Inflammatory macrophage treated with lipopolysaccharide for 1 hour (primary cell): Measurements from ENCODE around the gene PIP4K2A.
"Not testable (repeated sequence)": the region's sequence is repeated elsewhere in the genome, so short reads cannot be mapped to it uniquely, and the experiment has no call there.

Source experiments
- DNase-seq, 2 donors: peaks; one replicate each; pipeline ENCODE4 v3.0.0-alpha.2; 2020 to 2022

Gene PIP4K2A

DNA sequence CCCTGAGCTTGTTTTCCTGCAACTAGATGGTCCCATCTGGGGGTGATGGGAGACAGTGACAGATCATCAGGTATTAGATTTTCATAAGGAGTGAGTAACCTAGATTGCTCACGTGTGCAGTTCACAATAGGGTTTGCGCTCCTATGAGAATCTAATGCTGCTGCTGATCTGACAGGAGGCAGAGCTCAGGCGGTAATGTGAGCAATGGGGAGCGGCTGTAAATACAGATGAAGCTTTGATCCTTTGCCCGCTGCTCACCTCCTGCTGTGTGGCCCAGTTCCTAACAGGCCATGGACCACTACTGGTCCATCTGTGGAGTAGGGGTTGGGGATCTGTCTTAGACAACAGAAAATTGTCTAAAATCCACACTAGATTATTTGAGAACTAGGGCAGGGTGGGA lies 22.3 kb downstream of the PIP4K2A start:
- DNase-seq, result not testable (repeated sequence)

DNA sequence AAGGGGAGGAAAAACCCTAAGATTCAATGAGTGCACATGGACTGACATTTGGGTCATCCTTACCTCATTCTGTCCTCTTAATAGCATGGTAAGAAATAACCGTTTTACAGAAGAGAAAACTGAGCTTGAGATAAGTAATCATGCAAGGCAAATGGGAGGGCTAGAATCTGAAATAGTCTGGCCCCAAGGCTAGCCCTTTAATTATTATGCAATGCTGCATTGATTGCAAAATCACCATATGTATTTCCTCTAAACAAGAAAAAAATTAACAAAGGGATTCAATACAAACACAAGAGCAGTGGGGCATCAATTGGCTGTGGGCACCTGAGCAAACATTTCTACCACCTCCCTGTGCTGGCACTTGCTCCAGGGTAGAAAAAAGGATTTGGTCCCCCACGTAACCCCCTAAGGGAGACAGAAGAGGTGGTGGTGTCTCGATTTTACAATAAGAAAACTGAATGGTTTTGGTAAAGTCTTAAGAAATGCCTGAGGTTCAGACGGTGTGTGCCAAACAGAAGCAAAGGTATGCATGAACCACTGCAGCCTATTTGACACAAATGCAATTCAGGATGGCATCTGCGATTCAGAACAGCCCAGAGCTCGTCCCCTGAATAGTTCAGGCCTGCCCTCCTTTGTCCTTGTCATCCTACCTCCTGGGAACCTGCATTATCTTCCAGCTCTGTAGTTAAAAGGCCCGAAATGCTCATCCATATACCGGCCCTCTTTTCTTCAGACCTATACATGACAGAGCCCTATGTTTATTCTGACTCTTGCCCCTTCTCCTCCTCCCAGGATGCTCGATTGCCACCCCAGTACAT lies 23.6 kb downstream of the PIP4K2A start:
- peak; percentile 57 to 89 for DNase-seq

GRCh38 chr10:22690158-22690557 lies 24.2 kb downstream of the PIP4K2A start:
- no peak for DNase-seq

GRCh38 chr10:22686347-22686746 lies 28.0 kb downstream of the PIP4K2A start:
- DNase-seq, result no peak

GRCh38 chr10:22685926-22686325 lies 28.5 kb downstream of the PIP4K2A start:
- DNase-seq, result no peak

DNA sequence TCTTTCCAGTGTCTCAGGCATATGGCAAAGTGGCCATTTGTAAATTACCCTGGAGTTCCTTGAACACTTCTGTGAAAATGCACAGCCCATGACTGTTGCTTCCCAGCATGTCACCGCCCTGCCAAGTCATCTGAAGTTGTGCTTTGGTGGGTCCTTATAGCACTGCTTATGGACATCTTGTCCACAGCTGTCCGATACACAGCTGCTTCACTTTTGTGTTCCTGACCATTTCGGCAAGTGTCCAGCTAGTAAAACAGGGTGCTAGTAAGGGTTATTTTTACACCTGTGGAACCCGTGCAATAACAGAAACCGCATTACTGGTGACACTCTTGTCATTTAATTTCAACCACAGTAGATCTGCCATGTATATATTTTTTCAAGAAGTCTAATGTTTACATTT lies 29.7 kb downstream of the PIP4K2A start:
- DNase-seq, result no peak

DNA sequence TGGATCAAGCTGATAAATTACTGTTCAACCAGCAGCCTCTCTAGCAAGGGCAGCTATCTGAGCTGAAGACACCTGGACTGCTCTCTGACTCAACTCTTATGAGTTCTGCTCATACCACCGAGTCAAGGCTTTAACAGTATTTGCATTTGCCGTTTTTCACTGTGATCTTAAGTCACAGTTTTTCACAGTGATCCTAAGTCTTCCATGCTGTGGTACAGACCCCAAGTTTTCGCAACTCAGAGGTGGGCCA lies 31.3 kb downstream of the PIP4K2A start:
- DNase-seq, result no peak

GRCh38 chr10:22682237-22683139 lies 31.9 kb downstream of the PIP4K2A start:
- no peak for DNase-seq

- no peak for DNase-seq
These were observed 32.6 kb downstream of the PIP4K2A start for GRCh38 chr10:22681783-22682183.

- DNase-seq, result no peak
These were observed 33.1 kb downstream of the PIP4K2A start for GRCh38 chr10:22681301-22681700.

DNA sequence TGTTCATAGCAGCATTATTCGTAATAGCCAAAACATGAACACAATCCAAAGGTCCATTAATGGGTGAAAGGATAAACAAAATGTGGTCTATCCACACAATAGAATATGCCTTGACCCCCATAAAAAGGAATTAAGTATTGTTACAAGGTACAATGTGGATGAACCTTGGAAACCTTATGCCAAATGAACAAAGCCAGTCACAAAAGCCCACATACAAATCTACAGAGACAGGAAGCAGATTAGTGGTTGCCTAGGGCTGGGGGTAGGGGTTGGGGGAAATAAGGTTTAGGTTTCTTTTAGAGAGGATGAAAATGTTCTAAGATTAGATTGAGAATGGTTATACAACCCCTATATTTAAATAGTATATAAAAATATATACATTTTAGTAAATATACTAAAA lies 34.8 kb downstream of the PIP4K2A start:
- DNase-seq, result no peak

GRCh38 chr10:22677333-22677732 lies 37.0 kb downstream of the PIP4K2A start:
- no peak for DNase-seq

DNA sequence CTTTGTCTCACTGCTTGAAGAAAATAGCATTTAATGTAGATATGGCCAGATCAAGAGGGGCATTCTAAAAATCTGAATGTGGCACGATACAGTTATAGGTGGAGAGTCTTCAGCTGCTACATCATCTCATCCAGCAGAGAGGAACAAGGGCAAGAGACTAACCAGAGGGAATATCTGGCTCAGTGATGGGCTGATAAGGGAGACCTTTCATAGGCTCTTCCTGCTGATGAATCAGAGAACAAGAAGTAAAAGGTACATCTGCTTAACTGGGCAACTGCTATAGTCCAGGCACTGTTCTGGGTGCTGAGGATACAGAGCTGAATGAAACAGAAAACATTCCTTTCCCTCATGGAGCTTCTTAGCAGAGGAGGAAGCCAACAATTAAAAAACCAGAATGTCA lies 37.9 kb downstream of the PIP4K2A start:
- DNase-seq, result no peak

DNA sequence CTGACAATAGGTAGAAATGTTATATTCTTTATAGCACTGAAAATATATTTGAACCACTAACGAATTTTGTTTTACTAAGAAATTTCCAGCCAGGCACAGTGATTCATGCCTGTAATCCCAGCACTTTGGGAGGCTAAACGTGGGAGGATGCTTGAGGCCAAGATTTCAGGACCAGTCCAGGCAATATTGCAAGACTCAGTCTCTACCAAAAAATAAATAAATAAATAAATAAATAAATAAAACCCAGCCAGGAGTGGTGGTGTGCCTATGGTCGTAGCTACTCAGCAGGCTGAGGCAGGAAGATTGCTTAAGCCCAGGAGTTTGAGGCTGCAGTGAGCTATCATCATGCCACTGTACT lies 39.8 kb downstream of the PIP4K2A start:
- no peak for DNase-seq

GRCh38 chr10:22673785-22674572 lies 40.4 kb downstream of the PIP4K2A start:
- no peak for DNase-seq

- DNase-seq, result no peak
These were observed 41.3 kb downstream of the PIP4K2A start for GRCh38 chr10:22673091-22673392.

DNA sequence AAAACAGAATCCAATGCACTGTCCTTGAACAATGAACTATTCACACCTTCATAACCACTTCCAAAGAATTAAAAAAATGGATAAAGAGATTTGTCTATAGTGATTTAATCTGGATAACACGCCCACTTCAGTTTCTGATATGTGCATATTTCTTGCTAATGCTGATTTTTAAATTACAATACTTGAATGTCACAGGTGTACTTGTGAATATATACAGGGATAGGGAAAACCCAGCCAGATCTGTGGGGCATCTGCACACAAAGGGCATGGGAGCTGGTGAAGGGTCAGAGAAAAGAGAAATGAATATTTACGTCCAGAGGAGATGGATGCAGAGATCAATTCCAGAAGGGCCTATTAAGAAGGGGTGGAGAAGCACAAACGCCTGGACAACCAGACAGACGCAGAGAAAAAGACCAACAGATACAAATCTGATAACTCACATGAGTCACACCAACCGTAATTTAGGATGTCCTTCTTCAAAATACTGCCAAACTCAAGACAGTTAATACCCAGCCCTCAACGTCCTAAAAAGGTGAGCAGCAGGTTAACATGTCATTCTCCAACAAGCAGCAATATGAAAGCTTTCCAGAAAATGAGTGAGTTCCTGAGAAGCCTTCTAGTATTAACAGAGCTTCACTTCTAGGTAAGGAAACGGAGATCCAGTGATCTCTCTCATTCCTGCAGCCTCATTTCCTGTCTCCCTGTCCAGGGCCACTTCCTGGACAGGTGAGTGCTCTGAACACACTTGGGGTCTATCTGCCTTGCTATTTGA lies 41.9 kb downstream of the PIP4K2A start:
- DNase-seq, result no peak

GRCh38 chr10:22670788-22671187 lies 43.6 kb downstream of the PIP4K2A start:
- DNase-seq, result no peak

DNA sequence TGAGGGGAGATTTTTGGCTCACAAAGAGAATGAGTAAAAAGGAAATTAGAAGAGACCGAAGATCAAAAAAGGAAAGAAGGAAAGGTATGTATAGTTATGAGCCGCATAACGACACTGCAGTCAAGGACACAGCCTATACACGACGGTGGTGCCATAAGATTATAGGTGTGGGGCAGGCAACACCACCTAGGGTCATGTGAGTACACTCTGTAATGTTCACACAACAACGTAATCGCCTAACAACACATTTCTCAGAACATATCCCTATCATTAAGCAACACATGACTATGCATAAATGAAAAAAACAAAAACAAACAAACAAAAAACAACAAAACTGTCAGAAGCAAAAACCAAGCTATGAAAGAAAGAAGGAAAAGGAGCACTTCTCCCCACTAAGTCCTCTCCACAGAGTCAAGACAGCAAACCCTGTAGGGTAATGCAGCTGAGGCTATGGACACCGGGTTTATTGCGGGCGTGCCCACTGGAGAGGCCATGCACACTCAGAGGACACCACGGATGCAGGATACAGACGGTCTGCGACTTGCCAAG lies 45.1 kb downstream of the PIP4K2A start:
- no peak for DNase-seq

GRCh38 chr10:22667093-22667480 lies 47.3 kb downstream of the PIP4K2A start:
- no peak for DNase-seq

DNA sequence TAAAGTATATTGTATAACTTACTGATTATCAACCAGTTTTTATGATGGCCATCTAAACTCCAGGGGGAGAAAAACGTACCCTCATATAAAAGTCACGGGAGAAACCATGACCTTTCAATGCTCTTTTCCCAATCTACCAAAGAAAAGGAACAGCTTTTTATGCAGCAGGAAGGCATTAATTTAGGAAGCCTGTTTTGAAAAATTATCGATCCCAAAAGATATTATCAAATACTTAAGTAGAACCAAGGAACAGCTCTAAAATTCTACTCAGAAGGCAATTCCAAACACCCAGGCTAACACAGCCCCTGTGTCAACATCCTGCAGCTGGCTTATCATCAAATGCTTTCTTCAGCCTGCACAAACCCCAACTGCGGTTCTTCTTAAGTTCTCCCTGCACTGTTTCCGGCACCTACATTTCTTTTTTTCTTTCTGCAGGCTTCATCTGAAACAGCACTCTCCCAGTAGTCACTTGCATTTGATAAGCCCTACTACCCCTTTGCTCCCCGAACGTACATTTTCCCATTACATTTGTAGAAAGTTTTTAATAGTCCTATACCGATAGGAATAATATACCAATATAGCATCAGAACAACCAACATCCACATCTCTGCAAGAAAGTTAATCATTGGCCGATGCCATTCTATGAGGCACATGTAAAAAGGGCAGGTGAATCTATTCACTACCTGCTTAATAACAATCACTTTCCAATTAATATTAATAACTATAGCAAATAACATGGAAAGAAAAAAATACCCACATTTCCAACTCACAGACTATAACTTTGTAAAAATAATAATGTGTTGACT lies 47.9 kb downstream of the PIP4K2A start:
- DNase-seq, result no peak

- no peak for DNase-seq
These were observed 49.0 kb downstream of the PIP4K2A start for GRCh38 chr10:22665329-22665728.
